OCI-LY3 (cell line): ENCODE results near the gene ERVFRD-1.
"Not testable (repeated sequence)": the region's sequence is repeated elsewhere in the genome, so short reads cannot be mapped to it uniquely, and the experiment has no call there.

Experiments used
- EZH2phosphoT487 ChIP-seq: fragments of 200-600 bp; shearing (Covaris generic); IDR thresholded peaks from 2 replicates; pipeline ENCODE4 v1.6.1; 2018; ENCODE audit warnings: antibody characterized with exemption, mixed run types, low read depth
- TF ChIP-seq, protein P1 (sequence below): fragments of 200-600, 300-600 bp; sonication (generic); IDR thresholded peaks from 2 replicates; pipeline ENCODE4 v1.5.1; 2014; ENCODE audit warnings: antibody characterized with exemption, low read length, low read depth

DNA sequence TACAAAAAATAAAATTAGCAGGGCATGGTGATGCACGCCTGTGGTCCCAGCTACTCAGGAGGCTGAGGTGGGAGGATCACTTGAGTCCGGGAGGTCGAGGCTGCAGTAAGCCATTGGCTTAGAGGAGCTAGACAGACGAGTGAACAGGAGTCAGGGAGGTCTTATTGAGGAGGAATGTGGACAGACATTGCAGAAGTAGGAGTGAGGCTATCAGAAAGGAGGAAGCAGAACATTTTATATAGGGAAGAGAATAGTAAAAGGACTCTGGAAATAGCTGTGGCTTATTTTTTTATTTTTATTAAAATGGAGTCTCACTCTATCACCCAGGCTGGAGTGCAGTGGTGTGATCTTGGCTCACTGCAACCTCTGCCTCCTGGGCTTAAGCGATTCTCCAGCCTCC lies 20.4 kb downstream of the ERVFRD-1 start:
- TF ChIP-seq, protein P1, sequence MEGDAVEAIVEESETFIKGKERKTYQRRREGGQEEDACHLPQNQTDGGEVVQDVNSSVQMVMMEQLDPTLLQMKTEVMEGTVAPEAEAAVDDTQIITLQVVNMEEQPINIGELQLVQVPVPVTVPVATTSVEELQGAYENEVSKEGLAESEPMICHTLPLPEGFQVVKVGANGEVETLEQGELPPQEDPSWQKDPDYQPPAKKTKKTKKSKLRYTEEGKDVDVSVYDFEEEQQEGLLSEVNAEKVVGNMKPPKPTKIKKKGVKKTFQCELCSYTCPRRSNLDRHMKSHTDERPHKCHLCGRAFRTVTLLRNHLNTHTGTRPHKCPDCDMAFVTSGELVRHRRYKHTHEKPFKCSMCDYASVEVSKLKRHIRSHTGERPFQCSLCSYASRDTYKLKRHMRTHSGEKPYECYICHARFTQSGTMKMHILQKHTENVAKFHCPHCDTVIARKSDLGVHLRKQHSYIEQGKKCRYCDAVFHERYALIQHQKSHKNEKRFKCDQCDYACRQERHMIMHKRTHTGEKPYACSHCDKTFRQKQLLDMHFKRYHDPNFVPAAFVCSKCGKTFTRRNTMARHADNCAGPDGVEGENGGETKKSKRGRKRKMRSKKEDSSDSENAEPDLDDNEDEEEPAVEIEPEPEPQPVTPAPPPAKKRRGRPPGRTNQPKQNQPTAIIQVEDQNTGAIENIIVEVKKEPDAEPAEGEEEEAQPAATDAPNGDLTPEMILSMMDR = not testable (repeated sequence)
- TF ChIP-seq EZH2phosphoT487 = not testable (repeated sequence)
